ENCODE measurements around the gene SLC1A1.
"Not testable (repeated sequence)": the region's sequence is repeated elsewhere in the genome, so short reads cannot be mapped to it uniquely, and the experiment has no call there.

SLC1A1 gene

GRCh38 chr9:4507306-4508130 lies 17.2 kb downstream of the SLC1A1 start:
- no peak for DNase-seq

GRCh38 chr9:4508246-4508906 lies 18.1 kb downstream of the SLC1A1 start:
- DNase-seq, result no peak

GRCh38 chr9:4508907-4509589 lies 18.8 kb downstream of the SLC1A1 start:
- DNase-seq, result no peak

- DNase-seq, result no peak
Measured at GRCh38 chr9:4509590-4509984, 19.3 kb downstream of the SLC1A1 start.

- no peak for DNase-seq
Measured at GRCh38 chr9:4510546-4511322, 20.5 kb downstream of the SLC1A1 start.

GRCh38 chr9:4514252-4515128 lies 24.2 kb downstream of the SLC1A1 start:
- no peak for DNase-seq

- no peak for DNase-seq
Measured at GRCh38 chr9:4515958-4516375, 25.7 kb downstream of the SLC1A1 start.

GRCh38 chr9:4517274-4517673 lies 27.0 kb downstream of the SLC1A1 start:
- no peak for DNase-seq

- no peak for DNase-seq
Measured at GRCh38 chr9:4519604-4520003, 29.3 kb downstream of the SLC1A1 start.

GRCh38 chr9:4520055-4520454 lies 29.8 kb downstream of the SLC1A1 start:
- DNase-seq, result no peak

- no peak for DNase-seq
Measured at GRCh38 chr9:4530375-4530774, 40.1 kb downstream of the SLC1A1 start.

- DNase-seq, result not testable (repeated sequence)
Measured at GRCh38 chr9:4530831-4531230, 40.6 kb downstream of the SLC1A1 start.

GRCh38 chr9:4531355-4531754 lies 41.1 kb downstream of the SLC1A1 start:
- DNase-seq, result not testable (repeated sequence)

GRCh38 chr9:4533881-4534280 lies 43.6 kb downstream of the SLC1A1 start:
- not testable (repeated sequence) for DNase-seq

- DNase-seq, result not testable (repeated sequence)
Measured at GRCh38 chr9:4536196-4536595, 45.9 kb downstream of the SLC1A1 start.

GRCh38 chr9:4537581-4537980 lies 47.3 kb downstream of the SLC1A1 start:
- no peak for DNase-seq

- DNase-seq, result no peak
Measured at GRCh38 chr9:4538107-4538506, 47.8 kb downstream of the SLC1A1 start.

- no peak for DNase-seq
Measured at GRCh38 chr9:4538621-4539020, 48.4 kb downstream of the SLC1A1 start.

- no peak for DNase-seq
Measured at GRCh38 chr9:4540425-4540824, 50.2 kb downstream of the SLC1A1 start.

GRCh38 chr9:4541281-4541680 lies 51.0 kb downstream of the SLC1A1 start:
- no peak for DNase-seq

GRCh38 chr9:4541856-4542255 lies 51.6 kb downstream of the SLC1A1 start:
- no peak for DNase-seq

- DNase-seq, result not testable (repeated sequence)
Measured at GRCh38 chr9:4544714-4545113, 54.4 kb downstream of the SLC1A1 start.

Data from NCI-H2107 (cell line).